ENCODE data around the gene LGALS12.

GRCh38 chr11:63506876-63507275 lies 992 bp downstream of the LGALS12 start:
- TF ChIP-seq, protein P1, sequence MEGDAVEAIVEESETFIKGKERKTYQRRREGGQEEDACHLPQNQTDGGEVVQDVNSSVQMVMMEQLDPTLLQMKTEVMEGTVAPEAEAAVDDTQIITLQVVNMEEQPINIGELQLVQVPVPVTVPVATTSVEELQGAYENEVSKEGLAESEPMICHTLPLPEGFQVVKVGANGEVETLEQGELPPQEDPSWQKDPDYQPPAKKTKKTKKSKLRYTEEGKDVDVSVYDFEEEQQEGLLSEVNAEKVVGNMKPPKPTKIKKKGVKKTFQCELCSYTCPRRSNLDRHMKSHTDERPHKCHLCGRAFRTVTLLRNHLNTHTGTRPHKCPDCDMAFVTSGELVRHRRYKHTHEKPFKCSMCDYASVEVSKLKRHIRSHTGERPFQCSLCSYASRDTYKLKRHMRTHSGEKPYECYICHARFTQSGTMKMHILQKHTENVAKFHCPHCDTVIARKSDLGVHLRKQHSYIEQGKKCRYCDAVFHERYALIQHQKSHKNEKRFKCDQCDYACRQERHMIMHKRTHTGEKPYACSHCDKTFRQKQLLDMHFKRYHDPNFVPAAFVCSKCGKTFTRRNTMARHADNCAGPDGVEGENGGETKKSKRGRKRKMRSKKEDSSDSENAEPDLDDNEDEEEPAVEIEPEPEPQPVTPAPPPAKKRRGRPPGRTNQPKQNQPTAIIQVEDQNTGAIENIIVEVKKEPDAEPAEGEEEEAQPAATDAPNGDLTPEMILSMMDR (IDR thresholded peaks at IDR 0.05; ENCODE audit: insufficient read depth, low read length, poor library complexity, severe bottlenecking): no peak
- TF ChIP-seq EZH2phosphoT487 (conservative IDR thresholded peaks at IDR 0.05; ENCODE audit: low read length): no peak

Data from SU-DHL-6 (cell line).